ENCODE data around the gene TUFT1.

GRCh38 chr1:151618470-151618869 is 78.4 kb downstream of the TUFT1 start:
- no peak for TF ChIP-seq CREB1 (IDR thresholded peaks at IDR 0.05; ENCODE audit: low read depth)
- no peak for TF ChIP-seq TAF1 (IDR thresholded peaks at IDR 0.05; ENCODE audit: low read depth)
- no peak for TF ChIP-seq EP300 (IDR thresholded peaks at IDR 0.05; ENCODE audit: borderline replicate concordance)
- TF ChIP-seq, protein P1, sequence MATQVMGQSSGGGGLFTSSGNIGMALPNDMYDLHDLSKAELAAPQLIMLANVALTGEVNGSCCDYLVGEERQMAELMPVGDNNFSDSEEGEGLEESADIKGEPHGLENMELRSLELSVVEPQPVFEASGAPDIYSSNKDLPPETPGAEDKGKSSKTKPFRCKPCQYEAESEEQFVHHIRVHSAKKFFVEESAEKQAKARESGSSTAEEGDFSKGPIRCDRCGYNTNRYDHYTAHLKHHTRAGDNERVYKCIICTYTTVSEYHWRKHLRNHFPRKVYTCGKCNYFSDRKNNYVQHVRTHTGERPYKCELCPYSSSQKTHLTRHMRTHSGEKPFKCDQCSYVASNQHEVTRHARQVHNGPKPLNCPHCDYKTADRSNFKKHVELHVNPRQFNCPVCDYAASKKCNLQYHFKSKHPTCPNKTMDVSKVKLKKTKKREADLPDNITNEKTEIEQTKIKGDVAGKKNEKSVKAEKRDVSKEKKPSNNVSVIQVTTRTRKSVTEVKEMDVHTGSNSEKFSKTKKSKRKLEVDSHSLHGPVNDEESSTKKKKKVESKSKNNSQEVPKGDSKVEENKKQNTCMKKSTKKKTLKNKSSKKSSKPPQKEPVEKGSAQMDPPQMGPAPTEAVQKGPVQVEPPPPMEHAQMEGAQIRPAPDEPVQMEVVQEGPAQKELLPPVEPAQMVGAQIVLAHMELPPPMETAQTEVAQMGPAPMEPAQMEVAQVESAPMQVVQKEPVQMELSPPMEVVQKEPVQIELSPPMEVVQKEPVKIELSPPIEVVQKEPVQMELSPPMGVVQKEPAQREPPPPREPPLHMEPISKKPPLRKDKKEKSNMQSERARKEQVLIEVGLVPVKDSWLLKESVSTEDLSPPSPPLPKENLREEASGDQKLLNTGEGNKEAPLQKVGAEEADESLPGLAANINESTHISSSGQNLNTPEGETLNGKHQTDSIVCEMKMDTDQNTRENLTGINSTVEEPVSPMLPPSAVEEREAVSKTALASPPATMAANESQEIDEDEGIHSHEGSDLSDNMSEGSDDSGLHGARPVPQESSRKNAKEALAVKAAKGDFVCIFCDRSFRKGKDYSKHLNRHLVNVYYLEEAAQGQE (IDR thresholded peaks at IDR 0.05; ENCODE audit: low read depth) = no peak

Measured in Ishikawa (cell line).